ENCODE measurements around the gene MSRB2.
"Not testable (repeated sequence)": the region's sequence is repeated elsewhere in the genome, so short reads cannot be mapped to it uniquely, and the experiment has no call there.

The MSRB2 gene

DNA sequence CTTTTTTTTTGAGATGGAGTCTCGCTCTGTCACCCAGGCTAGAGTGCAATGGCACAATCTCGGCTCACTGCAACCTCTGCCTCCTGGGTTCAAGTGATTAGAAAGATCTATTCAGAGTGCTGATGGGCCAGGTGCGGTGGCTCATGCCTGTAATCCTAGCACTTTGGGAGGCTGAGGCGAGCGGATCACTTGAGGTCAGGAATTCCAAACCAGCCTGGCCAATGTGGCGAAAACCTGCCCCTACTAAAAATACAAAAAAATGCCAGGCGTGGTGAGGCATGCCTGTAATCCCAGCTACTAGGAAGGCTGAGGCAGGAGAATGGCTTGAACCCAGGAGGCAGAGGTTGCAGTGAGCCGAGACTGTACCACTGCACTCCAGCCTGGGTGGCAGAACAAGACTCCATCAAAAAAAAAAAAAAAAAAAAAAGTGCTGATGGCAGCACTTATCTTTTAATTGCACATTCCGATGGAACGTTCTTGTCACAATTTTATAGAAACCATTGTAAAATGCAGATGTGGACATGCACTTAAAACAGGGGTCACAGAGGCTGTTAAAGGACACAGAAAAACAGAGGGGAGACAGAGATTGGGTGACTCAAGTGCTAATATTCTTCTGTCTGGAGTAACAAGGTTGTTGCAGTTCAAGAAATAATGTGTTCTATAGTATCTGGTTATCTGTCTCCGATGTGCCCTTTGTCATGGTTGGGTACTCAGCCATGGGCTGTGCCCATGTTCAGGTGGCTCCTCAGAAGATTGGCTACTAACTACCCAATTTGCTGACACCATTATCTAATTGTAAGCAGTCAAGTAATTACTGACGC, 25.1 kb upstream of the MSRB2 start:
- not testable (repeated sequence) for DNase-seq

GRCh38 chr10:23070913-23071218, 24.5 kb upstream of the MSRB2 start:
- no peak for DNase-seq

GRCh38 chr10:23072593-23072992, 22.8 kb upstream of the MSRB2 start:
- DNase-seq = not testable (repeated sequence)

GRCh38 chr10:23073527-23073926, 21.9 kb upstream of the MSRB2 start:
- no peak for DNase-seq

GRCh38 chr10:23075672-23076071, 19.7 kb upstream of the MSRB2 start:
- no peak for DNase-seq

- no peak for DNase-seq
Measured at GRCh38 chr10:23078114-23078513, 17.3 kb upstream of the MSRB2 start.

DNA sequence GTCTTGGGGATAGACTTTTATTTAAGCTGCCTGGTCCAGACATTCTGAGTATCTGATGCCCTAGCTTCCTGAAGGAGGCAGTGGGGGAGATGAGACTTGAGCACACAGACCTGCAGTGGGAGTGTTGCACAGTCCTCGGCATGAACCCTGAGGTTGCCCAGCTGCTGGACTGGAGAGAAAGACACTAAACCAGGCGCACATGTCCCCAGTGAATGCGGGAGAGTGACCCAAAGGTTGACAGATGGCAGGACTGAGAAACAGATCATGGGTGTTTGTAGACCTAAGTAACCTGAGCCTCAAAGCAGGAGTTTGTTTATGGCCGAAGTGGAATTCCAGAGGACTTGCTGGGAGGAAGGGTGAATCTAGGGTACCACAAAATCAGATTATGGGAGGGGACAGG, 15.7 kb upstream of the MSRB2 start:
- no peak for DNase-seq

DNA sequence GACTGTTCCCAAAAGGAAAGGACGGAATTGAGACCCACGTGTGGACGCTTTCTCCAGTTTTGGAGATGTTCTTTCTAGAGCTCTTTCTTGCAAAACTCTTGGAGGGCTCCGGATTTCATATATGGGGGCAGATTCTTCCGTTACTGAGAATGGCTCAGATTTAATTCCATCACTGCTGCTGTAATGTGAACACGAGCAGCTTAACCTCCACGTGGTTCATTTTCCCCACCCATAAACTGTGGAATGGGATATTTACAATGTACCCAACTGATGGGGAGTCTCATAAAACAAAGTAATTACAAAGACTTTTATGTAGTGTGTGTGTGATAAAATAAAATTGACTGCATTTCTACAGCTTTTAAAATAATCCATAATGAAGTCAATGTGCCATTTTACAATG, 15.1 kb upstream of the MSRB2 start:
- DNase-seq = no peak

GRCh38 chr10:23081221-23081750, 14.1 kb upstream of the MSRB2 start:
- no peak for DNase-seq

GRCh38 chr10:23081891-23082290, 13.5 kb upstream of the MSRB2 start:
- no peak for DNase-seq

DNA sequence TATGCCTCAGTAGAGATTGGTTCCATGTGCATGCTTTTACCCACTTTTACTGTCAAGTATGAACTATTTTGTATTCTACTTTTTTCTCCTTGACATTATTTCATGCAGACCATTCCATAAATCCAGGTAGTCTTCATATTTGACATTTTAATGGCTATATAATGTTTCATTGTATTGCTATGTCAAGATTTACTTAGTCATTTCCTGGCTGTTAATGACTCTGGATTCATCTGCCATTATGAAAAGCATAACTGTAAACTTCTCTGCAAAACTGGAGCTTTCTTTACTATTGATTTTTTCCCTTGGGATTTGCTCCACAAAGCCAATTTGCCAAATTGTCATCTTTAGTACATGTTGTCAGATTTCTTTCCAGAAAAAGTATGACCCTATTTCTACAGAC, 6.8 kb upstream of the MSRB2 start:
- DNase-seq = peak; percentile 78

DNA sequence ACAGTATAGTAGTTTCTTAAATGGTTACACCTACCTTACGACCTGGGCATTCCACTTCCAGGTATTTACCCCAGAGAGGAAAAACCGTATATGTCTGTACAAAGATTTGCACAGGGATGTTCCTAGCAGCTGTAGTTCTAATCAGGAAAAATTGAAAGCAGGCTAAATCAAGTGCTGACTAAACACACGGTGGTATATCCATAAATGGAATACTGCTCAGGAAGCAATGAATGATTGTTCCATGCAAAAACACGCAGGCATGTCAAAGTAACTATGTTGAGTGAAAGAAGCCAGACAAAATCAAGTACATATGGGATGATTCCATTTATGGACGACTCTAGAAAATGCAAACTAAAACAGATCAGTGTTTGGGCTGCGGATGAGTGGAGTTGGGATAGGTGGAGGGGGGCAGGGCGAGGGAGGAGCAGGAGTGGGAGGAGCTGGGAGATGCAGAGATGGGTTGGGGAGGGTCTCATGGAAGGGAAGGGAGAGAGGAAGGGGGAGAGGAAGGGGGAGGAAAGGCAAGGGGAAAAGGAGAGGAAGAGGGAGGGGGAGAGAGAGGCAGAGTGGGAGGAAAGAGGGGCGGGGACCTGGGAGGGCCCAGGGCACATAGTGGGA, 484 bp upstream of the MSRB2 start:
- DNase-seq = no peak

GRCh38 chr10:23095966-23096801, 805 bp downstream of the MSRB2 start:
- DNase-seq = peak; percentile 60

DNA sequence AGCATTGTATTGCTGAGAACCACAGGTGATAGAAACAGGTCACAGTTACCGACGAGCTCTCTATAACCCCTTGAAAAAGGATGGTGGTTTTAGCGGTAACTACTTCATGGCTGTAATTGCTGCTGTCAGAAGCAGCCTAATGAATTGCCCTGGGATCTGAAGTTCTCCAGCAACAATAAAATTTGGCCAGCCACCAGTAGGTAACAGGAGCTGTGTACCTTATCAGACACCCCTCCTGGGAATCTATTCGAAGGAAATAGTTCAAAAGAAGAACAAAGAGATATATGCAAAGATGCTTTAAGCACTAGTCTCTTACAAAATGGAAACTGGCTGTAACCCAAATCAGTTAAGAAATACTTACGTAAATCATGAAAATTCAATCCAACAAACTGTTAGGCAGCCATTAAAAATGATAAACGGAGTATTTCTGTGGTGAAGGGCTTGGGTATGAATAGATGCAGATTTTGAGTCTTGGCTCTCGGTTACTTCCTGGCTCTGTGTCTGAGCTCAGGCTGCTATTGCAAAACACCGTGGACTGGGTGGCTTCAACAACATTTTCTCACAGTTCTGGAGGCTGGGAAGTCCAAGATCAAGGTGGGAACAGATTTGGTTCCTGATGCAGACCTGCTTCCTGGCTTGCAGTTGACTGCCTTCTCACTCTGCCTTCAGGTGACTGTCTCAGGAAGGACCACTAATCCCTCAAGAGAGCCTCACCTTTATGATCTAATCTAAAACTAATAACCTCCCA, 1.6 kb downstream of the MSRB2 start:
- peak; percentile 92 for DNase-seq

DNA sequence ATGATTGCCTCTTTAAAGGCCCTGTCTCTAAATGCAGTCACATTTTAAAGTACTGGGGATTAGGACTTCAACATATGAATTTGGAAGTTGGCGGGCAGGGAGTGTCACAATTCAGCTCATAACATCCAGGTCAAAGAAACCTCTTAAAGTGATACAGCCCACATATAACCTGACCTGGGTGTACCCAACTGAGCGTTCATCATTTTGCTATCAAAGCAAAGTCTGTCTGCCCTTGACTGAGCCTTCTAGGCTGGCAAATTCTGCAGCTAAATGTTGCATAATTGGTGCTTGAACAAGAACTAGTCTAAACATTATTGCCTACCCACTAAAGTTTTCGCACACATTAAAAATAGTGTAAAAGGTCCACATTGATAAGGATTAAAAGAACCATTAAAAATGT, 3.7 kb downstream of the MSRB2 start:
- DNase-seq = no peak

- no peak for DNase-seq
Measured at GRCh38 chr10:23099816-23100215, 4.4 kb downstream of the MSRB2 start.

DNA sequence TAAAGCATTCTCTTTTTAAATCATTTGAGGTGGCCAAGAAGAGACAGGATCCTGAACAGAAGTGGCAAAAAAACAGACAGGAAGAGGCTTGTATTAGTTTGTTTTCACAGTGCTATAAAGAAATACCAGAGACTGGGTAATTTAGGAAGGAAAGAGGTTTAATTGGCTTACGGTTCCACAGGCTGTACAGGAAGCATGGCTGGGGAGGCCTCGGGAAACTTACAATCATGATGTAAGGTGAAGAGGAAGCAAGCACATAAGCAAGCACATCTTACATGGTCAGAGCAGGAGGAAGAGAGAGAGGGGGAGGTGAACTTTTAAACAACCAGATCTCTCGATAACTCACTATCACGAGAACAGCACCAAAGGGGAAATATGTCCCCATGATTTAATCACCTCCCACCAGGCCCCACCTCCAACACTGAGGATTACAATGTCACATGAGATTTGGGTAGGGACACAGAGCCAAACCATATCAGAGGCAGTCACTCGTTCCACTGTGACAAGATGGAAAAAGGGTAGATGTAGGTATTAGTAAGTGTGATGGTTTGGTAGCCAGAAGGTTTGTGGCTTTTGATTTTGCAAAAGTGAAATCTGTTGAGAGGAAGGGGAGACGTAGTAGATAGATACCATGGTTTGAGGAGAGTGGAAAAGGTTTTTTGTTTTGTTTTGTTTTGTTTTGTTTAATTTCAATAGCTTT, 5.1 kb downstream of the MSRB2 start:
- DNase-seq = no peak

DNA sequence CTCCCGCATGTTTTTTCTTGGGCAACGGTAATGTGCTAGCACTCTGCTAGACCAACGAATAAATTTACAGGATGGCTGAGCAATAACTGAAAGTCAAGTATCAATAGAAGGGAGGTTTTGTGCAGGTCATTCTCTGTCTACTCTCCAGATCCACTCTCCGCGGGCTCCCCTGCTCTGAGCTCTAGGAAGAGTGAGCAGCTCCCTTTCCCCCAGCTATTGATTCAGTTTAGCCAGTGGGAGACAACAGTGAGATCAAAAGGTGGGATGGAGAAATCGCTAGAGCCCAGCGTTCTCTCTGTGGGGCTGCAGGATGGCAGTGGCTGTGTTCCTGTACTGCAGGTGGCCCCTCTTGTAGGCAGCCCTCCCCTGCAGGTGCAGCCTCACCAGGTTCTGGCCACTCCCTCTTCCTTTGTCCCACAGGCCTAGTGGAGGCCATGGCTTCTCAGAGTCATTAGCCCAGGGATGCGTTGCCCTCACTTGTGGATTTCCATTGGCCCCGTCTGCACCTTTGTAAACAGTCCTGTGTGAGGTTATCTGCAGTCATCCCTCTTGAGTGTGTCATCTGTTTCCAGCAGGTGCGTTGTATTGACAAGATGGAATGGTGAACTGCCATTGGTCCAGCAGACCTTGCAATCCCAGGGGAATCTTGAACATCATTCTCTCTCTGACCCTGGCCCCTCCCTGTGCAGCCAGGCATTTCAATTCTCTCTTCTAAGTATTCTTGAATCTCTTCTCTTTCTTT, 11.1 kb downstream of the MSRB2 start:
- DNase-seq = no peak

GRCh38 chr10:23110722-23111516, 15.5 kb downstream of the MSRB2 start:
- no peak for DNase-seq

DNA sequence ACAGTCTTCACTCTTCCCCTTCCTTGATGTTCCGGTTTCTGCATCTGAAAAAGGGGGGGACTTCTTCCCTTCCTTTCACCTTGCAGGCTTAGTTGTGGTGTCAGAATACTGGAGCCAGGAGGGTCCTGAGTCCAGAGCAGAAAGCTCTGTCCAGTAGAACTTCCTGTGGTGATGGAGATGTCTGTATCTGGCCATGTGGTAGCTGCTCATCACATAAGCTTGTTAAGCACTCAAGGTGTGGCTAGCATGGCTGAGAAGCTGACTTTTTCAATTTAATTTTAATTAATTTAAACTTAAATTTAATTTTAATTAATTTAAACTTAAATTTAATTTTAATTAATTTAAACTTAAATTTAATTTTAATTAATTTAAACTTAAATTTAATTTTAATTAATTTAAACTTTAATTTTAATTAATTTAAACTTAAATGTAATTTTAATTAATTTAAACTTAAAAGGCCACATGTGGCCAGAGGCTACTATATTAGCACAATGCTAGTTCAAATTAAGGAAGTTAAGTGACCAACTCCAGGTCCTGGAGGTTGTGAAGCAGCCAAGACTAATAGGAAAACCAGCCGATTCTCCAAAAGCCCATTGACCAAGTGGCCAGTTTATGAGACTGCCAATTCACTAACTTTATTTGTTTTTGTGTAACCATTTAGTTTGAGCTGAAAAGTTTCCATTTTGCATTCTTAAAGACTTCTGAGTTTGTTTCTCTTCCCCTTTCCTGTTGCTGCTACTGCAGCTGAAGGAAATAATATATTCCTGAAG, 16.3 kb downstream of the MSRB2 start:
- DNase-seq = no peak

Measured in fibroblast of skin of right quadriceps (primary cell).